ENCODE results near the gene DRD5.
"Not testable (repeated sequence)": the region's sequence is repeated elsewhere in the genome, so short reads cannot be mapped to it uniquely, and the experiment has no call there.

DRD5 gene

GRCh38 chr4:9781343-9782135, at the start of gene DRD5:
DRD5 (plus strand) TSS chr4:9781634; CDS start chr4:9782030, 396 bp downstream.
- no peak for DNase-seq

DNA sequence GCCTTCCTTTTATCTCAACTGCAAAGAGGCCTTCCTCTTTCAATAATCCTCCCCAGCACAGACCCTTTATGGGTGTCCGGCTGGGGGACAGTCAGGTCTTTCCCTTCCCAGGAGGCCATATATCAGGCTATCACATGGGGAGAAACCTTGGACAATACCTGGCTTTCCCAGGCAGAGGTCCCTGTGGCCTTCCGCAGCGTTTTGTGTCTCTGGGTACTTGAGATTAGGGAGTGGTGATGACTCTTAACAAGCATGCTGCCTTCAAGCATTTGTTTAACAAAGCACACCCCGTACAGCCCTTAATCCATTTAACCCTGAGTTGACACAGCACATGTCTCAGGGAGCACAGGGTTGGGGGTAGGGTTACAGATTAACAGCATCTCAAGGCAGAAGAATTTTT, 49.2 kb upstream of the DRD5 start:
- not testable (repeated sequence) for DNase-seq

- no peak for DNase-seq
Observed at GRCh38 chr4:9735515-9735914, 45.9 kb upstream of the DRD5 start.

- DNase-seq: not testable (repeated sequence)
Observed at GRCh38 chr4:9737280-9737679, 44.2 kb upstream of the DRD5 start.

DNA sequence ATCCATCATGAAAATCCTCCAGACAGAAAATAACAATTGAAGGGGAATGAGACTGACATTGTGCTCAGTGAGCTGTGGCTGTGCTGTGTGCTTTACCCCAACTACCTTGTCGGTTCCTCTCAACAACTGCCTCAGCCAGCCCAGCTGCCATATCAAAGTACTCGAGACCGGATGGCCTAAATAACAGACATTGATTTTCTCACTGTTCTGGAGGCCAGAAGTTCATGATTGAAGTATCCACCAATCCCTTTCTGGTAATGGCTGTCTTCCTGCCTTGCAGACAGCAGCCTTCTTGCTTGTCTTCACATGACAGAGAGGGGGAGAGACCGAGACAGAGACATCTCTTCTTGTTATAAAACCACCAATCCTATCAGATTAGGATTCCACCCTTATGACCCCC, 37.6 kb upstream of the DRD5 start:
- not testable (repeated sequence) for DNase-seq

GRCh38 chr4:9745782-9746181, 35.7 kb upstream of the DRD5 start:
- DNase-seq: no peak

DNA sequence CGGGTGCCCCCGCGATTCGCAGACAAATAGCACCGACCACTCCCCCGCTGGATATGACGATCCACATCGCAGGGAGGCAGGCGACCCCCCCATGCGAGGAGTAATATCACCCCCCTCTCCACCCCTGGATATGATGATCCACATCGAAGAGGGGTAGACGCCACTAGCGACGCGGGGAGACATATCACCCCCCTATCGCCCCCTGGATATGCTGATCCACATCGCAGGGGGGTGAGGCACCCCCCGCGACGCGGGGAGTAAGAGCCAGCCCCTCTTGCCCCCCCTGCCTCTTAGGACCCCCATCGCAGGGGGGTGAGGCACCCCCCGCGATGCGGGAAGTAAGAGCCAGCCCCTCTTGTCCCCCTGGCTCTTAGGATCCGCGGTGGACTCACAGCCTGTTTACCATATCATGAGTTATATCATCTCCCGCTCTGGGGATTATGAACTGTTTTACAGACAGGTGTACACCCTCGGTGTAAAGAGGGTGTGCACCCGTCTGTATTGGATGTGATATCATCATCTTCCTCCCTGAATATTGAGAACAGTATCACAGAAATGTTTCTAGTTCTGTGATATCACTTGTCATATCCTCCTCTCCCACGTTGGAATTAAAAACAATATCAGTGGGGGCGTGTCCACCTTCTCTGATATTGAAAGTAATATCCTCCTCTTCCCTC, 22.7 kb upstream of the DRD5 start:
- no peak for DNase-seq

- DNase-seq: peak; percentile 86
Observed at GRCh38 chr4:9762823-9763475, 18.5 kb upstream of the DRD5 start.

DNA sequence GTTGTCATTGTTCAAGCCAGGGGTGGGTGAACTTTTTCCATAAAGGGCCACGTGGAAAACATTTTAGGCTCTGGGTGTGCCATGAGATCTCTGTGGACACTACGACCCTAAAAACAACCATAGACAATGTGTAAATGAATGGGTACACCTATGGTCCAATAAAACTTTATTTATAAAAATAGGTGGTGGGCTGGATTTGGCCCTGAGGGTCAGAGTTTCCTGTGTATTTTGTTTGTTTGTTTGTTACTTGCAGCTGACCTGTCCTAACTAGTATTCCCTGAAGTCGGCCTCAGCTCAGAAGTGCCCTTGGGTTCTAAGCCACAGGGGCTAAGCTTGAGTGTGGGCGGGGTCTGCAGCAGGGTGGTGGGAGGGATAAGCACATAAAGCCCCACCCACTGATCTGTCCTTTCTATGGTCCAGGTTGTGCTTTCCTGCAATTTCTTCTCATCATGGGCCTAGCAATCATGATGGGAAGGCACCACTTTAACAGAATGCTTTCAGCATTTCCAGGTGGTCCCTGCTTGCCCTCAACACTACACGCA, 17.2 kb upstream of the DRD5 start:
- no peak for DNase-seq

GRCh38 chr4:9765091-9765490, 16.3 kb upstream of the DRD5 start:
- DNase-seq: peak; percentile 6

- DNase-seq: no peak
Observed at GRCh38 chr4:9769321-9769720, 12.1 kb upstream of the DRD5 start.

DNA sequence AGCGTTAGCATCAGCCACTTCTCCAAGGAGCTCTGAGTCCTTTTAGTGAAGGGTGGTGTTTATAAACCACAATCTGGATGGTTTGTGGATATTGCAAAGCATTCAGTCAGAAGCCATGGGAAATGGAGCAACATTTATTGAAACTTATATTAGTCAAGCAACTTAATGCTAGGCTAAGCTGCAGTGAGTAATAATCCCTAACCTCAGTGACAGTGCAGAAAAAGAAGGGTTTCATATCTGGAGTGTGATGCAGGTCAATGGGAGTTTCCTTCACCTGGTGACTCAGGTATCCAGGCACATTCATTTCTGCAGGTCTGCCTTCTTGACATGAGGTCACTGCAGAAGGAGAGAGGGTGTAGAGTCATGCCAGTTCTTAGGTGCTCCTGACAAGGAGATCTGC, 10.4 kb upstream of the DRD5 start:
- DNase-seq: no peak

DNA sequence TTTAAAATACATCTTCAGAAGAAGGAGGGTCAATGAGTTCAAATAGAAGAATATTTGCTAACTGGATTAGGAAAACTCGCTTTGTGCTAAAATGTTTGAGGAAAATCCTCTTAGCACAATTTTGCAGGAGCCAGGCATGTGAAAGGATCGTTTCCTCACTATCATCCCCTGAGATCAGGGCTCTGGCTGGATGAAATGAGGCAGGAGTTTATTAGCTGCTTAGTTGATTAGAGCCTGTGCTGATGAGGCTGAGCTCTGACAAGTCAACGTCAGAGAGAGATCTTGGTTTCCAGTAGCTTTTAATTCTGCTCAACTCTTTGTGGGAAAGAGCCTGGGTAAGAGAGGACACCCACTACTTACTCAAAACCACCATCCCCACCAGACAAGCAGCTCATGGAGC, 8.0 kb upstream of the DRD5 start:
- no peak for DNase-seq

DNA sequence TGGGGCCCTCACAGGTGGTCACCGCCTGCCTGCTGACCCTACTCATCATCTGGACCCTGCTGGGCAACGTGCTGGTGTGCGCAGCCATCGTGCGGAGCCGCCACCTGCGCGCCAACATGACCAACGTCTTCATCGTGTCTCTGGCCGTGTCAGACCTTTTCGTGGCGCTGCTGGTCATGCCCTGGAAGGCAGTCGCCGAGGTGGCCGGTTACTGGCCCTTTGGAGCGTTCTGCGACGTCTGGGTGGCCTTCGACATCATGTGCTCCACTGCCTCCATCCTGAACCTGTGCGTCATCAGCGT, 652 bp downstream of the DRD5 start:
- no peak for DNase-seq

DNA sequence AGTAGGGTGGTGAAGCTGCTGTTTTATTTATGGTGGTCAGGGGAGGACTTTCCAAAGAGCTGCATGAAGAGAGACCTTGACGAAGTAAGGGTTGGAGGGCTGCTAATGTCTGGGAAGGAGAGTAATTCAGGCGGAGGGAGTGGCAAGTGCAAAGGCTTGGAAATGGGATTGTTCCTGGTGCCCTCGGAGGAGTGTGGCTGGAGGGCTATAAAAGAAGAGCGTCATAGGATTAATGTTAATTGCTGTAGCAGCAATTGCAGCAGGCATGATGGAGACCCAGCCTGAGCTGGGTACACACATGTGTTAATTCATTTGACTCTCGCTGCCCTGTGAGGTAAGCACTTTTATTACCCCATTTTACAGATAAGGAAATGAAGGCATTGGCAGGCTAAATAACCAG, 4.5 kb downstream of the DRD5 start:
- not testable (repeated sequence) for DNase-seq

GRCh38 chr4:9792381-9792780, 10.9 kb downstream of the DRD5 start:
- DNase-seq: no peak

DNA sequence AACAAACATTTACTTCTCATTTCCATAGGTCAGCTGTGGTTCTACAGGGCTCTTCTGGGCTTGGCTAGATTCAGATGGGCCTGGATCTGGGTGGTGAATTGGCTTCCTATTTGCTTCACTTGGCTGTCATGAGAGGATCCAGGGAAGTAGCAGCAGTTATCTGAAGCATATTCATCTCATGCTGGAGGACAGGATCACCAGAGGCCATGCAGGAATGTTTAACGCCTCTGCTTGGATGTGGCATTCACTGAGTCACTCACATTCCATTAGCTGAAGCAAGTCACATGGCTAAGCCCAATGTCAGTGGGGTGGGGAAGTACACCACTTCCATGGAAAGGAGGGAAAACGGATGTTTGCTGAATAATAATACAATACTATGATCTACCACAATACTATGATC, 15.2 kb downstream of the DRD5 start:
- not testable (repeated sequence) for DNase-seq

DNA sequence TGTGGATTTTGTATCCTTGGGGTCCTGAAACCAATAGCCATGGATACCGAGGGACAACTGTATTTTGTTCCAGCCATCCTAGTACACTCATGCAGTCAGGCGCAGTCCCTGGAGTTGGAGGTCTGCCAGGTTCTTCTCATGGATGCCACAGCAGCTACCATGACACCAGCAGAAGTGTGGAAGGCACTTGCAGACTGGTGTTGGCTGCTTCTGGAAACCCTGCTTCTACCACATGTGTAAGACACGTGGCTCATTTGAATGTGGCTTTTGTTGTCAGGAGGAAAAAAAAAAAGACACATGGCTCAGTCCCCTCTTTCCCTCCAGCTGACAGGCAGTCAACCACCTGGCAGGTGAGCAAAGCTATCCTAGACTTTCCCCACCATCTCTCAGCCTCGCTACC, 19.4 kb downstream of the DRD5 start:
- no peak for DNase-seq

DNA sequence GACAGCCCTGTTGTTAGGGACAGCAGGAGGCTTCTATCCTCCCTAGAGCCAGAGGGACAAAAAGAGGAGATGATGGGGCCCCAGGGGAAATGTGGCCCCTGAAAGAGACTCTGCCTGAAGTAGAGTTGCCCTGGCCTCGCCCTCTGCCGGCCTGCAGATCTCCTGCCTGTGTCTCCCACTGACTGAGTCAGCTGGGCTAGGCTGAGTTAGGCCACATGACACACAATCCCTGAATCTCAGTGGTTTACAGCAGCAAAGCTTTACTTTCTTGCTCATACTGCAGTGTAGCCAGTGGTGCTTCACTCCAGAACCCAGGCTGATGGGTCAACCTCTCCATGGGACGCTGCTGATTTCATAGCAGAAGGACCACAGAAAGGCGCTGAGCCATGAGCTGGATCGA, 23.5 kb downstream of the DRD5 start:
- DNase-seq: no peak

- no peak for DNase-seq
Observed at GRCh38 chr4:9808077-9808476, 26.6 kb downstream of the DRD5 start.

- DNase-seq: no peak
Observed at GRCh38 chr4:9811806-9812205, 30.4 kb downstream of the DRD5 start.

- DNase-seq: no peak
Observed at GRCh38 chr4:9812501-9813340, 31.3 kb downstream of the DRD5 start.

DNA sequence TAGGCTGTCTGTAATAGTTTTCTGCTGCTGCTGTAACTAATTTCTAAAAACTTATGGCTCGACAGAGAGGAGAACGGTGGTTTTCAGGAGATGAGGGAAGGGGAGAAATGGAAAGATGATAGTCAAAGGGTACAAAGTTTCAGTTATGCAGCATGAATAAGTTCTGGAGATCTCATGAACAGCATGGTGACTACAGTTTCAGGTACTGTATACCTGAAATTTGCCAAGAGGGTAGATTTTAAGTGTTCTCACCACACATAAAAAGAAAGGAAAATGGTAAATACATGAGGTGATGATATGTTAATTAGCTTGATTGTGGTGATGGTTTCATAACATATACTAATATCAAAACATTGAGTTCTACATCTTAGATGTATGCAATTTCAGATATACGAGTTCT, 34.9 kb downstream of the DRD5 start:
- DNase-seq: no peak
